ENCODE data around the gene SLC4A5.

SLC4A5 gene

GRCh38 chr2:74343316-74343715 is at the start of gene SLC4A5:
TSS of gene SLC4A5 (minus strand) at chr2:74343416. CDS start at chr2:74315023, 28,393 bp downstream.
- no peak for DNase-seq (ENCODE audit: low spot score)

- no peak for DNase-seq (ENCODE audit: low spot score)
Measured at GRCh38 chr2:74392449-74392743, 49.2 kb upstream of the SLC4A5 start.

GRCh38 chr2:74391580-74392448 is 48.6 kb upstream of the SLC4A5 start:
- DNase-seq (ENCODE audit: low spot score) = peak; percentile 91

- DNase-seq (ENCODE audit: low spot score) = peak; percentile 7
Measured at GRCh38 chr2:74391209-74391579, 48.0 kb upstream of the SLC4A5 start.

GRCh38 chr2:74390606-74391005 is 47.4 kb upstream of the SLC4A5 start:
- no peak for DNase-seq (ENCODE audit: low spot score)

- no peak for DNase-seq (ENCODE audit: low spot score)
Measured at GRCh38 chr2:74387346-74387745, 44.1 kb upstream of the SLC4A5 start.

- no peak for DNase-seq (ENCODE audit: low spot score)
Measured at GRCh38 chr2:74385396-74385795, 42.2 kb upstream of the SLC4A5 start.

- DNase-seq (ENCODE audit: low spot score) = no peak
Measured at GRCh38 chr2:74384051-74384450, 40.8 kb upstream of the SLC4A5 start.

- DNase-seq (ENCODE audit: low spot score) = no peak
Measured at GRCh38 chr2:74383254-74383653, 40.0 kb upstream of the SLC4A5 start.

GRCh38 chr2:74381751-74382150 is 38.5 kb upstream of the SLC4A5 start:
- DNase-seq (ENCODE audit: low spot score) = no peak

- no peak for DNase-seq (ENCODE audit: low spot score)
Measured at GRCh38 chr2:74379851-74380789, 36.9 kb upstream of the SLC4A5 start, which contains the start of gene DCTN1. TSS of gene DCTN1 (minus strand) at chr2:74380311. CDS start at chr2:74380037, 274 bp downstream.

GRCh38 chr2:74378007-74378406 is 34.8 kb upstream of the SLC4A5 start:
- DNase-seq (ENCODE audit: low spot score) = no peak

- DNase-seq (ENCODE audit: low spot score) = no peak
Measured at GRCh38 chr2:74375838-74376237, 32.6 kb upstream of the SLC4A5 start.

GRCh38 chr2:74374509-74375205 is 31.4 kb upstream of the SLC4A5 start:
- no peak for DNase-seq (ENCODE audit: low spot score)

- DNase-seq (ENCODE audit: low spot score) = no peak
Measured at GRCh38 chr2:74373985-74374384, 30.8 kb upstream of the SLC4A5 start.

- DNase-seq (ENCODE audit: low spot score) = no peak
Measured at GRCh38 chr2:74373221-74373676, 30.0 kb upstream of the SLC4A5 start.

GRCh38 chr2:74372674-74373073 is 29.5 kb upstream of the SLC4A5 start:
- DNase-seq (ENCODE audit: low spot score) = no peak

- no peak for DNase-seq (ENCODE audit: low spot score)
Measured at GRCh38 chr2:74371421-74371820, 28.2 kb upstream of the SLC4A5 start.

GRCh38 chr2:74369976-74370375 is 26.8 kb upstream of the SLC4A5 start:
- DNase-seq (ENCODE audit: low spot score) = no peak

- no peak for DNase-seq (ENCODE audit: low spot score)
Measured at GRCh38 chr2:74368499-74368898, 25.3 kb upstream of the SLC4A5 start.

- no peak for DNase-seq (ENCODE audit: low spot score)
Measured at GRCh38 chr2:74367789-74368188, 24.6 kb upstream of the SLC4A5 start.

- no peak for DNase-seq (ENCODE audit: low spot score)
Measured at GRCh38 chr2:74366036-74366435, 22.8 kb upstream of the SLC4A5 start.
